Sigmoid colon (tissue), 7 donors: ENCODE data around the gene BATF. TPM values are rescaled to one million over a fixed set of nuclear protein-coding genes. Genes with fewer than 3 reads are reported as not detected.
"Not testable (repeated sequence)": the region's sequence is repeated elsewhere in the genome, so short reads cannot be mapped to it uniquely, and the experiment has no call there.

Source experiments
- DNase-seq: peaks from one replicate; pipeline ENCODE4 v3.0.0-alpha.2; 2019
- H3K27ac ChIP-seq, 4 donors: fragments of 200-600 bp; sonication (generic); one replicate each; pipeline ENCODE4 v1.5.1; 2016 to 2019; ENCODE audit warnings: mild to moderate bottlenecking in 1 of 4
- H3K27me3 ChIP-seq, 3 donors: fragments of 200-600 bp; sonication (generic); one replicate each; pipeline ENCODE4 v1.5.1; 2019; ENCODE audit warnings: mild to moderate bottlenecking in 1 of 3
- H3K36me3 ChIP-seq, 4 donors: fragments of 200-600 bp; sonication (generic); one replicate each; pipeline ENCODE4 v1.5.1; 2016 to 2019
- H3K4me1 ChIP-seq, 4 donors: fragments of 200-600 bp; sonication (generic); one replicate each; pipeline ENCODE4 v1.5.1; 2017 to 2019
- H3K4me3 ChIP-seq, 4 donors: fragments of 200-600 bp; sonication (generic); one replicate each; pipeline ENCODE4 v1.5.1; 2017 to 2019; ENCODE audit warnings: mild to moderate bottlenecking in 2 of 4, moderate library complexity in 1 of 4
- H3K9me3 ChIP-seq, 4 donors: fragments of 200-600 bp in 3 of 4; sonication (generic) in 3 of 4; one replicate each; pipeline versions ENCODE4 v1.5.1 to v1.6.1; 2013 to 2019
- CTCF ChIP-seq, 4 experiments: fragments of 450-650 bp in 3 of 4; fragments of 200-600 bp in 1 of 4; IDR thresholded peaks; one replicate each; pipeline ENCODE4 v1.5.1; 2016 to 2019; ENCODE audit warnings: antibody characterized with exemption in 4 of 4, mild to moderate bottlenecking in 3 of 4, moderate library complexity in 2 of 4
- EP300 ChIP-seq, 4 donors: sonication (generic); formaldehyde crosslinking; IDR thresholded peaks; one replicate each; pipeline ENCODE4 v1.6.1; 2017; ENCODE audit warnings: antibody characterized with exemption in 4 of 4
- POLR2A ChIP-seq, 2 donors: fragments of 450-650 bp; IDR thresholded peaks; one replicate each; pipeline ENCODE4 v1.6.1; 2016; ENCODE audit warnings: antibody characterized with exemption in 2 of 2, mild to moderate bottlenecking in 2 of 2, moderate library complexity in 2 of 2
- POLR2AphosphoS5 ChIP-seq, 4 donors: sonication (generic); formaldehyde crosslinking; IDR thresholded peaks; one replicate each; pipeline ENCODE4 v1.6.1; 2017; ENCODE audit warnings: antibody characterized with exemption in 4 of 4
- WGBS, 2 donors: extraction: QIAGEN DNeasy Blood & Tissue Kit; methylation state at CpG; one replicate each; pipeline ENCODE4 v1.1.7; 2013; 5-methylcytosine and 5-hydroxymethylcytosine counted together
- intact Hi-C: fragments of 100-400 bp; cut with DNase I; formaldehyde crosslinking; loops from one replicate; pipeline ENCODE4 v1.15.1; 2023
- polyA plus RNA-seq, 3 donors: library from polyadenylated mRNA; stranded (reverse); fragments of 200-250 nt; gene quantifications; one replicate each; pipeline ENCODE4 v1.2.3, GENCODE V29; 2013
- total RNA-seq, 4 donors: library from RNA; depleted of rRNA; stranded (reverse); fragments of >200 nt; gene quantifications; one replicate each; pipeline ENCODE4 v1.1.0, GENCODE V29; 2016
- donor health status: healthy with polysubstance abuse.
- donor health status: Bipolar disorder and iron deficiency.
- donor health status: healthy.

Gene BATF
- total RNA-seq (1 to 10 TPM in 3 of 4 donors, not detected in 1; 1.6 to 5.0 (median 2.3) TPM), polyA plus RNA-seq (10 to 100 TPM in 1 of 3 donors, 1 to 10 TPM in 2; 5.3 to 17.1 (median 6.0) TPM)

GRCh38 chr14:75522224-75522982 is at the start of gene BATF:
TSS of gene BATF (plus strand) at chr14:75522469. CDS start at chr14:75522683, 214 bp downstream.
- H3K27me3 ChIP-seq: no peaks in the 10 kb centered on the region
- no peak for DNase-seq
- peak within 1 kb of the TSS in 1 of 4 donors; percentile 22 for H3K27ac ChIP-seq
- H3K36me3 ChIP-seq: no peaks in the 10 kb centered on the region
- no peaks in the 10 kb centered on the region for H3K9me3 ChIP-seq
- TF ChIP-seq EP300 (IDR thresholded peaks at IDR 0.05) (no peak), POLR2A (IDR thresholded peaks at IDR 0.05) (no peak), POLR2AphosphoS5 (IDR thresholded peaks at IDR 0.05) (peak in 1 of 4 donors; percentile 8), CTCF (IDR thresholded peaks at IDR 0.05) (no peak)
- 44 to 71% methylated on average over 13 of the region's 13 CpGs for WGBS, 2 donors
- H3K4me3 ChIP-seq: peak within 1 kb of the TSS in 2 of 4 donors; percentile 27 to 34
- no peaks in the 10 kb centered on the region for H3K4me1 ChIP-seq
- intact Hi-C loops: no loop called here

- peak; percentile 46 for DNase-seq
- 21 to 73% methylated on average over 6 of the region's 6 CpGs for WGBS, 2 donors
- H3K9me3 ChIP-seq, H3K27ac ChIP-seq, H3K4me3 ChIP-seq, H3K27me3 ChIP-seq: not testable (repeated sequence)
- Histone ChIP-seq H3K36me3 (peaks cover 0 to 53% (median 20%) of the 10 kb centered on the region in 4 donors), H3K4me1 (peaks cover 0 to 33% (median 29%) of the 10 kb centered on the region in 4 donors)
- intact Hi-C loops: loop anchor here (5.0 kb wide), 1 partner anchor 162 kb away; no protein-coding TSS in a partner anchor
These were observed 48.1 kb upstream of the BATF start for GRCh38 chr14:75474127-75474526.

- Histone ChIP-seq H3K4me1 (peaks cover 0 to 14% (median 10%) of the 10 kb centered on the region in 4 donors), H3K4me3 (no peak overlapping the region), H3K36me3 (peaks cover 0 to 33% (median 11%) of the 10 kb centered on the region in 4 donors), H3K27me3 (no peaks in the 10 kb centered on the region), H3K9me3 (no peaks in the 10 kb centered on the region), H3K27ac (peak overlapping the region in 3 of 4 donors; percentile 4 to 51 (median 11))
- 38 to 63% methylated on average over 11 of the region's 11 CpGs for WGBS, 2 donors
- TF ChIP-seq POLR2A (IDR thresholded peaks at IDR 0.05): no peak
- peak in 2 of 4 donors; percentile 30 to 31 for TF ChIP-seq POLR2AphosphoS5 (IDR thresholded peaks at IDR 0.05)
- TF ChIP-seq EP300 (IDR thresholded peaks at IDR 0.05): peak in 1 of 4 donors; percentile 9
- peak in 3 of 4 experiments; percentile 31 to 52 (median 33) for TF ChIP-seq CTCF (IDR thresholded peaks at IDR 0.05)
- intact Hi-C loops: no loop called here
- DNase-seq: peak; percentile 85
These were observed 45.8 kb upstream of the BATF start for GRCh38 chr14:75476274-75476995.

- TF ChIP-seq POLR2A (IDR thresholded peaks at IDR 0.05) (no peak), POLR2AphosphoS5 (IDR thresholded peaks at IDR 0.05) (no peak), CTCF (IDR thresholded peaks at IDR 0.05) (no peak), EP300 (IDR thresholded peaks at IDR 0.05) (no peak)
These were observed 44.4 kb upstream of the BATF start for GRCh38 chr14:75477881-75478280.

More at GRCh38 chr14:75477881-75478280, 44.4 kb upstream of the BATF start:
- no peak overlapping the region for H3K4me3 ChIP-seq
- H3K27ac ChIP-seq: no peak overlapping the region
- 96 to 99% methylated on average over 5 of the region's 5 CpGs for whole genome bisulfite sequencing, 2 donors
- H3K36me3 ChIP-seq: peaks cover 0 to 19% (median 0%) of the 10 kb centered on the region in 4 donors
- H3K9me3 ChIP-seq: no peaks in the 10 kb centered on the region
- intact Hi-C loops: no loop called here
- H3K4me1 ChIP-seq: peaks cover 0 to 14% (median 10%) of the 10 kb centered on the region in 4 donors
- H3K27me3 ChIP-seq: no peaks in the 10 kb centered on the region
- no peak for DNase-seq
